GM18907 (cell line): ENCODE data around the gene TLCD5.

ENCODE experiments used
- ATAC-seq: cut with Tn5 transposase; IDR thresholded peaks from one replicate; pipeline ENCODE4 v1.9.1; 2021; ENCODE audit warnings: mild to moderate bottlenecking, moderate library complexity; ENCODE audit not compliant: unreplicated experiment

The TLCD5 gene

GRCh38 chr11:120375076-120375475, 50.0 kb downstream of the TLCD5 start:
- ATAC-seq: no peak

GRCh38 chr11:120376547-120377182, 51.6 kb downstream of the TLCD5 start:
- no peak for ATAC-seq

- ATAC-seq: no peak
Observed at GRCh38 chr11:120378474-120378873, 53.4 kb downstream of the TLCD5 start.

GRCh38 chr11:120381401-120381800, 56.3 kb downstream of the TLCD5 start:
- no peak for ATAC-seq
